GM18517 (cell line): ENCODE measurements around the gene ABITRAM.
"Not testable (repeated sequence)": the region's sequence is repeated elsewhere in the genome, so short reads cannot be mapped to it uniquely, and the experiment has no call there.

ENCODE experiments used
- ATAC-seq: cut with Tn5 transposase; IDR thresholded peaks from one replicate; pipeline ENCODE4 v1.9.1; 2021; ENCODE audit warnings: mild to moderate bottlenecking, moderate library complexity; ENCODE audit not compliant: unreplicated experiment

ABITRAM gene, protein sequence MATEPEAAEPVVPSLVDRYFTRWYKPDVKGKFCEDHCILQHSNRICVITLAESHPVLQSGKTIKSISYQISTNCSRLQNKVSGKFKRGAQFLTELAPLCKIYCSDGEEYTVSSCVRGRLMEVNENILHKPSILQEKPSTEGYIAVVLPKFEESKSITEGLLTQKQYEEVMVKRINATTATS

DNA sequence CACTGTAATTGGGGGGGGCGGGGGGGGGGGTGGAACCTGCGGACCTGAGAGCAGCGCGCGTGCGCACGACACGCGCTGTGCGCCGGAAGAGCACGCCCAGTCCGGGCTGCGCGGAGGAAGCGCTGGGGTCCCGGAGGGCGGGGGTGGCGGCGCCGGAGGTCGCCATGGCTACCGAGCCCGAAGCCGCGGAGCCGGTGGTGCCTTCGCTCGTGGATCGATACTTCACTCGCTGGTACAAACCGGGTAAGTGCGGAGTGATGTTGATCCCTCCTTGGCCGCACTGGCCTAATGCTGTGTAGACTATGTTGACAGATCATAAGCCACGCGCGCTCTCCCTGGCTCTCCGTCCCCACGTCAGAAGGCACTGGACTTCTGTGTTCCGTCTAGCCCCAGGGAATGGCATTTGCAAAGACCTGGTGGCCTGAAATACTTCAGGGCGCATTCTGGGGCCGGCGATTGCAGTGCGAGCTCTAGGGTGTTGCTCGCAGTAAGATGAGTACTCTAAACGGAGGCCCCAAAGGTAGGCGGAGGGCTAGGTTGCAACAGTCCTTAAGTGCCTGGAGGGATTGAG is at the start of gene ABITRAM:
ABITRAM (plus strand) TSS at position 78 of the 571 bp plus-strand sequence; CDS start at position 165, 87 bp downstream.
- ATAC-seq = peak; percentile 62

GRCh38 chr9:108884701-108885100 is 49.5 kb upstream of the ABITRAM start:
- ATAC-seq = no peak

GRCh38 chr9:108885643-108886348 is 48.4 kb upstream of the ABITRAM start:
- peak; percentile 98 for ATAC-seq

- not testable (repeated sequence) for ATAC-seq
Observed at GRCh38 chr9:108886594-108887271, 47.5 kb upstream of the ABITRAM start.

- no peak for ATAC-seq
Observed at GRCh38 chr9:108889649-108890067, 44.5 kb upstream of the ABITRAM start.

GRCh38 chr9:108894225-108894997 is 39.8 kb upstream of the ABITRAM start:
- no peak for ATAC-seq

GRCh38 chr9:108897324-108898096 is 36.7 kb upstream of the ABITRAM start:
- ATAC-seq = no peak

DNA sequence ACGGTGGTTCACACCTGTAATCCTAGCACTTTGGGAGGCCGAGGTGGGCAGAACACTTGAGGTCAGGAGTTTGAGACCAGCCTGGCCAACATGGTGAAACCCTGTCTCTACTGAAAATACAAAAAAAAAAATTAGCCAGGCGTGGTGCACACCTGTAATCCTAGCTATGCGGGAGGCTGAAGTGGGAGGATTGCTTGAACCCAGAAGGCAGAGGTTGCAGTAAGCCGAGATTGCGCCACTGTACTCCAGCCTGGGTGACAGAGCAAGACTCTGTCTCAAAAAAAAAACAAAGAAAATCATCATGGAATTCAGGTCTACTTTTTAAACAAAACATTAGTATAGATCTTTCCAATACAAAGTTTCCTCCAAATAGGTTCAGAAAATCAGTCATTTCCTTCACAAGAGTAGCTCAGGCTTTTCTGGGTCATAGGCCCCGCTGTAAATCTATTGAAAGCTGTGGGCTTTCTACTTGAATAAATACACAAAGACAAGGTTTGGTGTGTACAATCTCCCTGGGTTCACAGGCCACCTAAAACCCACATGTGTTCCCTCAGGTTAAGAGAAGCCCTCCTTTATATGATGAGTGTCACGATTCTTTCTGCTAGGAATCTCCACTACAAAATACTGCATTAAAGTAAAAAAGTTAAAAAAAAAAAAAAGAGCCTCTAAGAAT is 35.0 kb upstream of the ABITRAM start:
- not testable (repeated sequence) for ATAC-seq

GRCh38 chr9:108900176-108900575 is 34.0 kb upstream of the ABITRAM start:
- no peak for ATAC-seq

DNA sequence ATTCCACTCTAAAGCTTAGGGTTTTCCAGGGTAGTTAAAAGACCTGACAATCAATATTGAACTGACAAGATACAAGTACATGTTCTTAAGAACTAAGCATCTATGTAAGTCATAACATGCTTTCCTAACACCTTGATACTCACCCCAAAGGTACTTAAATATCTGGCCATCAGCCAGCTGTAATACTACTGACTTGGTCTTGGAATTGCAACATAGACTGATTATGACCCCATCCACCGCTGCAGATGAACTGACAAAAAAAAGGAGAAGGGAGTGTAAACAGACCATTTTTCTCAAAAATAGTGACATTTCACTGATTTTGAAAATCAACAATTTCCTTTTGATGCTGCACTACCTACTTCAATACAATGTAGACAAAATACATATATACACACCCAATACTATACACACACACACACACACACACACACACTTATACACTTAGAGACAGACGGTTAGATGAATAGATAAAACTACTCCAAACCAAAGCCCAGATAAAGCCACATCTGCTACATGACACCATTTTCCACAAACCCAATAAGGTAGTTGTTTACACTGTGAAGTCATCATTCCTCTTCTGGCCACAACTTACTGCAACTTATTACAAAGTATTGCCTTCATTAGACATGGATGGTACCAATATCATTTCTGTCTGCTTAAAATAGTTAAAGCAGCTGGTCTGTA is 30.6 kb upstream of the ABITRAM start:
- ATAC-seq = no peak

- ATAC-seq = no peak
Observed at GRCh38 chr9:108904161-108904560, 30.0 kb upstream of the ABITRAM start.

- ATAC-seq = no peak
Observed at GRCh38 chr9:108905494-108905893, 28.7 kb upstream of the ABITRAM start.

- no peak for ATAC-seq
Observed at GRCh38 chr9:108910402-108910801, 23.8 kb upstream of the ABITRAM start.

GRCh38 chr9:108910914-108911313 is 23.3 kb upstream of the ABITRAM start:
- ATAC-seq = no peak

DNA sequence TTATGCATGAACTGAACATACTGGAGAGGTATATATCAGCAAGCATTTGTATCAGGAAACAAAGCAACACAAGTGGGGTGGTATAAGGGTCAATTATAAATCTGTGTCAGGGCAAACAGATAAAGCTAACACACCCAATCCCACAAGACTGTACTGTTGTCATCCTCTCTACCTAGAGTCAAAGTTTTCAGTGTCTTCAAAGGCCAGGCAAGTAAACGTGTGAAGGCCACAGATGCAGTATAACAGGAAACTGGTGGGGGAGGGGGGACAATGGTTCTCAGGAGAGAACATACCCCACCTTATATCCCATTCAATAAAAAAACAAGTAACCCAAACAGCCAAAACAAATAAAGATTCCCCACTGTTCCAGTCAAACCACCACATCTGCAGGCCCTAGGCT is 22.4 kb upstream of the ABITRAM start:
- no peak for ATAC-seq

DNA sequence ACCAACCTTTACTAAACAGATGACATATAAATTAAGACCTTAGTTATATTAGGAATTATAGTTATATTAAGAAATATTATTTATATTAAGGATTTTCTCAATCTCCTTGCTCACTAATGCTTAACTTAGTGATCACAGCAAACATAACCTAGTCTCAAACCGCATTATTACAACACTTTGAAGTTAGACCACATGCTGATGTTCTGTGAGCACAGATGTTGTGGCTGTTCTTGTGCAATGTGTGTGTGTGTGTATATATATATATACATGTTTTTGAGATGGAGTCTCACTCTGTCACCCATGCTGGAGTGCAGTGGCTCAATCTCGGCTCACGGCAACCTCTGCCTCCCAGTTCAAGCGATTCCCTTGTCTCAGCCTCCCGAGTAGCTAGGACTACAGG is 20.8 kb upstream of the ABITRAM start:
- no peak for ATAC-seq

DNA sequence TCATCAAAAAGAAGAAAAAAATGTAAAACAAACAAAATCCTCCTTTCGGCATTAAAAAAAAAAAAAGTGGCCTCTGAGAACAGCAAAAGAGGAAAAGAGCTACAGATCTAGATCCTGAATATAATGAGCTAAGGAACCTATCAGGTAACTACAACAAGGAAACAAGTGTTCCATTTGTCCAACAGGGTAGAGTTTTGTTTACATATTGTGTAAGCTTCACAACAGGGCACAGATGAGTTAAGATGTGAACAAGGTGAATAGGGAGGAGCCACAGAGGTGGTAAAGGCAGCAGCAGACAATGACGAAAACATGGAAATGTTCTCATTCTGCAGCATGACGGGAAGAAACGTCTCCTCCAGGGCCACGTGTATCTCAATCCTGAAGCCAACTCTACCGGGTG is 14.7 kb upstream of the ABITRAM start:
- ATAC-seq = no peak

GRCh38 chr9:108920401-108920800 is 13.8 kb upstream of the ABITRAM start:
- not testable (repeated sequence) for ATAC-seq

DNA sequence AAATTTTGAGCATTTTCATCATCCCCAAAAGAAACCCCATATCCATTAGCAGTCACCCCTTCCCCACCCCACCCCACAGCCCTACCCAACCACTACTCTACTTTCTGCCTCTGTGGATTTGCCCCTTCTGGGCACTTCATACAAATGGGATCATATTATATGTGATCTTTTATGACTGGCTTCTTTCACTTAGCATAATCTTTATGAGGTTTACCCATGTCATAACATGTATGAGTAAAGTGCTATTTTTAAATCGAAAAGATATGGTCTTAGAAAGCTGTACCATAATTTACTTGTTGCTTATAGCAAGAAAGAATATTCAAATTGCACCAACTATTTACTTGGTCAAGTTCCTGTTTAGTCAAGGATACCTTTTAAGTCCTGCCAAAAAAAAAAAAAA is 13.0 kb upstream of the ABITRAM start:
- no peak for ATAC-seq
